SKM-1 treated with dmso at 0.1 percent for 144 hours (cell line): Measurements from ENCODE around the gene HACD3.
"Not testable (repeated sequence)": the region's sequence is repeated elsewhere in the genome, so short reads cannot be mapped to it uniquely, and the experiment has no call there.

Experiments used
- DNase-seq: peaks from one replicate; lab custom pipeline; 2025; ENCODE audit not compliant: unreplicated experiment; lab: John Stamatoyannopoulos, UW

The HACD3 gene

GRCh38 chr15:65595960-65596359 lies 65.7 kb downstream of the HACD3 start:
- DNase-seq = no peak

- DNase-seq = no peak
These were observed 68.2 kb downstream of the HACD3 start for GRCh38 chr15:65598468-65598867.

GRCh38 chr15:65599677-65600076 lies 69.4 kb downstream of the HACD3 start:
- DNase-seq = no peak

GRCh38 chr15:65603134-65603533 lies 72.9 kb downstream of the HACD3 start:
- no peak for DNase-seq

GRCh38 chr15:65603559-65603958 lies 73.3 kb downstream of the HACD3 start:
- no peak for DNase-seq

GRCh38 chr15:65610871-65611718 lies 80.8 kb downstream of the HACD3 start, which contains the start of gene INTS14:
TSS of gene INTS14 (minus strand) at chr15:65611131. CDS start at chr15:65607380, 3,751 bp downstream.
- DNase-seq = peak; percentile 95

GRCh38 chr15:65611888-65612615 lies 81.8 kb downstream of the HACD3 start:
- DNase-seq = no peak

GRCh38 chr15:65612616-65612946 lies 82.3 kb downstream of the HACD3 start:
- DNase-seq = no peak

- DNase-seq = no peak
These were observed 82.9 kb downstream of the HACD3 start for GRCh38 chr15:65612949-65613744.

- not testable (repeated sequence) for DNase-seq
These were observed 85.6 kb downstream of the HACD3 start for GRCh38 chr15:65615887-65616286.

GRCh38 chr15:65618560-65619109 lies 88.4 kb downstream of the HACD3 start:
- DNase-seq = no peak

GRCh38 chr15:65619626-65620290 lies 89.5 kb downstream of the HACD3 start:
- DNase-seq = no peak

- no peak for DNase-seq
These were observed 90.6 kb downstream of the HACD3 start for GRCh38 chr15:65620833-65621232.

GRCh38 chr15:65621638-65622037 lies 91.4 kb downstream of the HACD3 start, which contains the start of gene SLC24A1:
TSS of gene SLC24A1 (plus strand) at chr15:65621938. CDS start at chr15:65624081, 2,143 bp downstream.
- DNase-seq = no peak

- no peak for DNase-seq
These were observed 92.8 kb downstream of the HACD3 start for GRCh38 chr15:65623103-65623502.

GRCh38 chr15:65626856-65627255 lies 96.6 kb downstream of the HACD3 start:
- no peak for DNase-seq
